Measurements from ENCODE around the gene GRB10. TPM values are rescaled to one million over a fixed set of nuclear protein-coding genes. Genes with fewer than 3 reads are reported as not detected.

Gene GRB10
- total and polyA plus RNA-seq, 4 donors = 10.7 to 53.1 (median 17.5) TPM

DNA sequence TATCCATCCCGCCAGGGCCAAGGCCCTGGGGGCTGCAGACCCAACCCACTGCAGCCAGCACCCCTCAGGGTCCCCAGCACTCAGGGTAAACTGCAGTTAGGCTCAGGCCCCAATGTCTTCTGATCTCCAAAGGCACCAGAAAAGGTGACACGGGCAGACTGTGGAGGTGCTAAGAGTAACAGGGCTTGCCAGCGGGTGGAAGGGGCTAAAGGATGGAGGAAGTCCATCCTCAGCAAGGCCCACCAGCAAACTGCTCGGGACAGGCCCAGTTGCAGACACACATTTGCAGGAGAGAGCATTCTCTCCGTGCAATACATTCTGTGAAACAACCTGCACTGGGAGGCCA, 121.9 kb downstream of the GRB10 start:
- Histone ChIP-seq H3K27ac (ENCODE audit: low read depth in 1 of 2, low read length in 2 of 2) (peak overlapping the region; percentile 2 to 75), H3K36me3 (ENCODE audit: control insufficient read depth in 4 of 4, insufficient read depth in 3 of 4, low read depth in 1 of 4, low read length in 3 of 4) (peaks cover 0 to 15% (median 3%) of the 10 kb centered on the region in 4 donors), H3K9ac (ENCODE audit: low read depth in 1 of 2, low read length in 2 of 2) (no peak overlapping the region), H3K27me3 (ENCODE audit: control insufficient read depth in 4 of 4, insufficient read depth in 4 of 4, low read length in 3 of 4) (no peaks in the 10 kb centered on the region), H3K9me3 (ENCODE audit: control insufficient read depth in 4 of 4, low read length in 3 of 4) (no peaks in the 10 kb centered on the region), H3K4me1 (ENCODE audit: control insufficient read depth in 4 of 4, insufficient read depth in 4 of 4, low read length in 3 of 4) (peaks cover 18 to 60% (median 38%) of the 10 kb centered on the region in 4 donors), H3K4me3 (ENCODE audit: low read depth in 1 of 3, low read length in 3 of 3) (no peak overlapping the region)
- TF ChIP-seq GABPA (IDR thresholded peaks at IDR 0.05 in 1 of 2, conservative IDR thresholded peaks at IDR 0.05 in 1 of 2) (no peak), FOXA2 (IDR thresholded peaks at IDR 0.05) (no peak), RXRA (IDR thresholded peaks at IDR 0.05) (no peak), YY1 (IDR thresholded peaks at IDR 0.05) (no peak)
- TF ChIP-seq, protein P1, sequence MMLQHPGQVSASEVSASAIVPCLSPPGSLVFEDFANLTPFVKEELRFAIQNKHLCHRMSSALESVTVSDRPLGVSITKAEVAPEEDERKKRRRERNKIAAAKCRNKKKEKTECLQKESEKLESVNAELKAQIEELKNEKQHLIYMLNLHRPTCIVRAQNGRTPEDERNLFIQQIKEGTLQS (IDR thresholded peaks at IDR 0.05) = no peak
- TF ChIP-seq, protein P2, sequence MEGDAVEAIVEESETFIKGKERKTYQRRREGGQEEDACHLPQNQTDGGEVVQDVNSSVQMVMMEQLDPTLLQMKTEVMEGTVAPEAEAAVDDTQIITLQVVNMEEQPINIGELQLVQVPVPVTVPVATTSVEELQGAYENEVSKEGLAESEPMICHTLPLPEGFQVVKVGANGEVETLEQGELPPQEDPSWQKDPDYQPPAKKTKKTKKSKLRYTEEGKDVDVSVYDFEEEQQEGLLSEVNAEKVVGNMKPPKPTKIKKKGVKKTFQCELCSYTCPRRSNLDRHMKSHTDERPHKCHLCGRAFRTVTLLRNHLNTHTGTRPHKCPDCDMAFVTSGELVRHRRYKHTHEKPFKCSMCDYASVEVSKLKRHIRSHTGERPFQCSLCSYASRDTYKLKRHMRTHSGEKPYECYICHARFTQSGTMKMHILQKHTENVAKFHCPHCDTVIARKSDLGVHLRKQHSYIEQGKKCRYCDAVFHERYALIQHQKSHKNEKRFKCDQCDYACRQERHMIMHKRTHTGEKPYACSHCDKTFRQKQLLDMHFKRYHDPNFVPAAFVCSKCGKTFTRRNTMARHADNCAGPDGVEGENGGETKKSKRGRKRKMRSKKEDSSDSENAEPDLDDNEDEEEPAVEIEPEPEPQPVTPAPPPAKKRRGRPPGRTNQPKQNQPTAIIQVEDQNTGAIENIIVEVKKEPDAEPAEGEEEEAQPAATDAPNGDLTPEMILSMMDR (IDR thresholded peaks at IDR 0.05; ENCODE audit: low read depth, low read length, missing input control) = no peak
- peak; percentile 13 for DNase-seq (ENCODE audit: low spot score)
- WGBS = 90% methylated on average over 5 of the region's 5 CpGs

DNA sequence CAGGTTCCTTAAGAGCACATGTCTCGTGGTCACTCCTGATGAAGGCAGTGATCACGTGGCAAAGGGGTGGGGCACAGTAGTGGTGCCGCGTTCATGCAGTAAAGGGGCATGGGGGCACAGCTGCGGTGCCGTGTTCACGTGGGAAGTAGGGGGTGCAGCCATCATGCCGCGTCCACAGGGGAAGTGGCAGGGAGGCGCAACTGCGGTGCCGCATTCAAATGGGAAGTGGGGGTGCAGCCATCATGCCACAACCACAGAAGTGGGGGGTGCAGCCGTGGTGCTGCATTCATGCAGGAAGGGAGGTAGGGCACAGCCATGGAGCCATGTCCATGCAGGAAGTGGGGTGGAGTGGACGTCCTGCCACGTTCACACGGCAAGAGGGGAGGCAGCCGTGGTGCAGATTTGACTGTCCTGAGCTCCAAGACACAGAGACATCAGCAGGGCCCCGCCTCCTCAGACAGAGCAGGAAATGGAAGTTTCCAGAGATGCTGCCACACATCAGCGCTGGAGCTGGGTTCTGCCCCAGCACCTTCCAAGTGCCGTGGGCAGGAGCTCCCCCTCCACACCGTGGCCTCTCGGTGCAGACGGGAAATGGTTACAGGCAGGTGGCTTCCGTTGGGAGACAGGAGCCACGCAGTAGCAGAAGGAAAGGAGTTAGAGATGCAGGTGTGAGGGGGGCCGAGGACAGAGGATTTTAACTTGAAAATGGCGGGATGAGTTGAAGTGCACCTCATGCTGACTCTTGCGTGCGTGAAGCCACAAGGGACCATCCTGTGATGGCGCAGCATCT, 122.5 kb downstream of the GRB10 start:
- 78% methylated on average over 30 of the region's 30 CpGs for WGBS
- Histone ChIP-seq H3K9me3 (ENCODE audit: control insufficient read depth in 4 of 4, low read length in 3 of 4) (no peaks in the 10 kb centered on the region), H3K4me1 (ENCODE audit: control insufficient read depth in 4 of 4, insufficient read depth in 4 of 4, low read length in 3 of 4) (peaks cover 14 to 54% (median 32%) of the 10 kb centered on the region in 4 donors), H3K4me3 (ENCODE audit: low read depth in 1 of 3, low read length in 3 of 3) (no peak overlapping the region), H3K9ac (ENCODE audit: low read depth in 1 of 2, low read length in 2 of 2) (no peak overlapping the region), H3K36me3 (ENCODE audit: control insufficient read depth in 4 of 4, insufficient read depth in 3 of 4, low read depth in 1 of 4, low read length in 3 of 4) (peaks cover 0 to 15% (median 3%) of the 10 kb centered on the region in 4 donors), H3K27me3 (ENCODE audit: control insufficient read depth in 4 of 4, insufficient read depth in 4 of 4, low read length in 3 of 4) (no peaks in the 10 kb centered on the region), H3K27ac (ENCODE audit: low read depth in 1 of 2, low read length in 2 of 2) (peak overlapping the region; percentile 75 to 93)
- TF ChIP-seq HNF4G (IDR thresholded peaks at IDR 0.05) (no peak), FOXA1 (IDR thresholded peaks at IDR 0.05) (no peak), RXRA (IDR thresholded peaks at IDR 0.05) (no peak), FOXA2 (IDR thresholded peaks at IDR 0.05) (no peak), YY1 (IDR thresholded peaks at IDR 0.05) (no peak), NR2F2 (IDR thresholded peaks at IDR 0.05) (no peak), EGR1 (IDR thresholded peaks at IDR 0.05; ENCODE audit: low read depth in 2 of 2) (no peak), RAD21 (IDR thresholded peaks at IDR 0.05) (no peak), HNF4A (conservative IDR thresholded peaks at IDR 0.05) (no peak), GABPA (IDR thresholded peaks at IDR 0.05 in 1 of 2, conservative IDR thresholded peaks at IDR 0.05 in 1 of 2) (no peak)
- TF ChIP-seq, protein P3, sequence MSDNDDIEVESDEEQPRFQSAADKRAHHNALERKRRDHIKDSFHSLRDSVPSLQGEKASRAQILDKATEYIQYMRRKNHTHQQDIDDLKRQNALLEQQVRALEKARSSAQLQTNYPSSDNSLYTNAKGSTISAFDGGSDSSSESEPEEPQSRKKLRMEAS (IDR thresholded peaks at IDR 0.05) = no peak
- TF ChIP-seq, protein P2 (IDR thresholded peaks at IDR 0.05; ENCODE audit: low read depth, low read length, missing input control) = no peak
- TF ChIP-seq, protein P4, sequence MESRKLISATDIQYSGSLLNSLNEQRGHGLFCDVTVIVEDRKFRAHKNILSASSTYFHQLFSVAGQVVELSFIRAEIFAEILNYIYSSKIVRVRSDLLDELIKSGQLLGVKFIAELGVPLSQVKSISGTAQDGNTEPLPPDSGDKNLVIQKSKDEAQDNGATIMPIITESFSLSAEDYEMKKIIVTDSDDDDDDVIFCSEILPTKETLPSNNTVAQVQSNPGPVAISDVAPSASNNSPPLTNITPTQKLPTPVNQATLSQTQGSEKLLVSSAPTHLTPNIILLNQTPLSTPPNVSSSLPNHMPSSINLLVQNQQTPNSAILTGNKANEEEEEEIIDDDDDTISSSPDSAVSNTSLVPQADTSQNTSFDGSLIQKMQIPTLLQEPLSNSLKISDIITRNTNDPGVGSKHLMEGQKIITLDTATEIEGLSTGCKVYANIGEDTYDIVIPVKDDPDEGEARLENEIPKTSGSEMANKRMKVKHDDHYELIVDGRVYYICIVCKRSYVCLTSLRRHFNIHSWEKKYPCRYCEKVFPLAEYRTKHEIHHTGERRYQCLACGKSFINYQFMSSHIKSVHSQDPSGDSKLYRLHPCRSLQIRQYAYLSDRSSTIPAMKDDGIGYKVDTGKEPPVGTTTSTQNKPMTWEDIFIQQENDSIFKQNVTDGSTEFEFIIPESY (IDR thresholded peaks at IDR 0.05) = no peak
- TF ChIP-seq, protein P5, sequence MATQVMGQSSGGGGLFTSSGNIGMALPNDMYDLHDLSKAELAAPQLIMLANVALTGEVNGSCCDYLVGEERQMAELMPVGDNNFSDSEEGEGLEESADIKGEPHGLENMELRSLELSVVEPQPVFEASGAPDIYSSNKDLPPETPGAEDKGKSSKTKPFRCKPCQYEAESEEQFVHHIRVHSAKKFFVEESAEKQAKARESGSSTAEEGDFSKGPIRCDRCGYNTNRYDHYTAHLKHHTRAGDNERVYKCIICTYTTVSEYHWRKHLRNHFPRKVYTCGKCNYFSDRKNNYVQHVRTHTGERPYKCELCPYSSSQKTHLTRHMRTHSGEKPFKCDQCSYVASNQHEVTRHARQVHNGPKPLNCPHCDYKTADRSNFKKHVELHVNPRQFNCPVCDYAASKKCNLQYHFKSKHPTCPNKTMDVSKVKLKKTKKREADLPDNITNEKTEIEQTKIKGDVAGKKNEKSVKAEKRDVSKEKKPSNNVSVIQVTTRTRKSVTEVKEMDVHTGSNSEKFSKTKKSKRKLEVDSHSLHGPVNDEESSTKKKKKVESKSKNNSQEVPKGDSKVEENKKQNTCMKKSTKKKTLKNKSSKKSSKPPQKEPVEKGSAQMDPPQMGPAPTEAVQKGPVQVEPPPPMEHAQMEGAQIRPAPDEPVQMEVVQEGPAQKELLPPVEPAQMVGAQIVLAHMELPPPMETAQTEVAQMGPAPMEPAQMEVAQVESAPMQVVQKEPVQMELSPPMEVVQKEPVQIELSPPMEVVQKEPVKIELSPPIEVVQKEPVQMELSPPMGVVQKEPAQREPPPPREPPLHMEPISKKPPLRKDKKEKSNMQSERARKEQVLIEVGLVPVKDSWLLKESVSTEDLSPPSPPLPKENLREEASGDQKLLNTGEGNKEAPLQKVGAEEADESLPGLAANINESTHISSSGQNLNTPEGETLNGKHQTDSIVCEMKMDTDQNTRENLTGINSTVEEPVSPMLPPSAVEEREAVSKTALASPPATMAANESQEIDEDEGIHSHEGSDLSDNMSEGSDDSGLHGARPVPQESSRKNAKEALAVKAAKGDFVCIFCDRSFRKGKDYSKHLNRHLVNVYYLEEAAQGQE (IDR thresholded peaks at IDR 0.05) = no peak
- peak; percentile 28 for DNase-seq (ENCODE audit: low spot score)
